Pancreas (tissue), 10 donors: Measurements from ENCODE around the gene MYO10. TPM values are rescaled to one million over a fixed set of nuclear protein-coding genes. Genes with fewer than 3 reads are reported as not detected.

Source experiments
- ATAC-seq, 4 donors: fragments of 200-7000 bp; cut with Tn5 transposase; one replicate each; pipeline versions ENCODE4 v1.8.0 to v1.9.1; 2020; ENCODE audit warnings: mild to moderate bottlenecking in 4 of 4, moderate library complexity in 4 of 4
- DNase-seq, 6 donors: peaks; one replicate each; pipeline ENCODE4 v3.0.0-alpha.2; 2020
- FAIRE-seq: peaks from 2 replicates; lab custom pipeline; 2012; peaks lifted over from hg19 to GRCh38; lab: Jason Lieb, UNC
- H3K27ac ChIP-seq, 4 donors: fragments of 200-600 bp; sonication (generic); 1 replicate in 3 of 4; 2 replicates in 1 of 4; pipeline versions ENCODE4 v1.5.0 to v1.8.0; 2020
- H3K27me3 ChIP-seq, 4 donors: fragments of 200-600 bp; one replicate each; pipeline ENCODE4 v1.8.0; 2021
- H3K36me3 ChIP-seq, 3 donors: fragments of 200-600 bp; sonication (generic) in 1 of 3; one replicate each; pipeline versions ENCODE4 v1.5.0 to v1.8.0; 2020 to 2021
- H3K4me1 ChIP-seq, 3 donors: fragments of 200-600 bp; one replicate each; pipeline ENCODE4 v1.8.0; 2021
- H3K4me3 ChIP-seq, 4 donors: fragments of 200-600 bp; sonication (generic) in 2 of 4; one replicate each; pipeline versions ENCODE4 v1.5.0 to v1.8.0; 2020 to 2021
- H3K9me3 ChIP-seq, 4 donors: fragments of 200-600 bp; one replicate each; pipeline ENCODE4 v1.8.0; 2021
- CTCF ChIP-seq, 4 donors: fragments of 200-600 bp; sonication (generic) in 3 of 4; IDR thresholded peaks; one replicate each; pipeline versions ENCODE4 v1.5.0 to v1.8.0; 2021; ENCODE audit warnings: antibody characterized with exemption in 4 of 4
- WGBS, 2 donors: extraction: QIAGEN DNeasy Blood & Tissue Kit; methylation state at CpG; one replicate each; pipeline ENCODE4 v1.1.7; 2013; 5-methylcytosine and 5-hydroxymethylcytosine counted together
- intact Hi-C, 3 donors: fragments of 100-400 bp; cut with DNase I; formaldehyde crosslinking; loops; one replicate each; pipeline versions ENCODE4 v1.11.1 to v1.14.2; 2022
- polyA plus RNA-seq, 2 donors: library from polyadenylated mRNA; stranded (reverse); fragments of 200-250 nt; gene quantifications; one replicate each; pipeline ENCODE4 v1.2.3, GENCODE V29; 2013
- total RNA-seq, 6 donors: library from RNA; stranded (reverse); fragmentation: NEBNext Ultra II Directional in 4 of 6; extraction: Animal tissue kit (Norgen Biotek cat#: 25700) in 4 of 6; gene quantifications; one replicate each; pipeline versions ENCODE4 v1.2.1 to v1.2.4, GENCODE V29; 2021 to 2023
- donor health status: healthy with polysubstance abuse.
- donor health status: DM: no; HTN: no; CAD: no; lungs with moderate emphysema.
- donor health status: DM: no; HTN: no; CAD: no.
- donor health status: control.
- donor health status: control.
- donor health status: Bipolar disorder and iron deficiency.
- donor health status: DM: yes; HTN: yes; CAD: no.
- donor health status: DM: no; HTN: no; CAD: no.
- donor health status: DM: no; HTN: no; CAD: no.
- donor health status: DM: yes; HTN: yes; CAD: no.

The MYO10 gene
- total and polyA plus RNA-seq, 8 donors = 11.5 to 47.3 (median 34.8) TPM

- FAIRE-seq = no peak
These were observed 296.9 kb downstream of the MYO10 start for GRCh38 chr5:16639206-16639605.

GRCh38 chr5:16628376-16628775, 307.7 kb downstream of the MYO10 start:
- H3K27me3 ChIP-seq = no peaks in the 10 kb centered on the region
- no peaks in the 10 kb centered on the region for H3K9me3 ChIP-seq
- ATAC-seq (no peak), DNase-seq (no peak), FAIRE-seq (no peak)
- no peak for TF ChIP-seq CTCF (IDR thresholded peaks at IDR 0.05)
- WGBS, 2 donors = 91 to 93% methylated on average over 3 of the region's 3 CpGs
- no peak overlapping the region for H3K27ac ChIP-seq
- no peak overlapping the region for H3K4me3 ChIP-seq
- H3K36me3 ChIP-seq = no peaks in the 10 kb centered on the region
- H3K4me1 ChIP-seq = no peaks in the 10 kb centered on the region
- intact Hi-C loops = no loop called here

More at GRCh38 chr5:16639206-16639605, 296.9 kb downstream of the MYO10 start:
- Histone ChIP-seq H3K27me3 (no peaks in the 10 kb centered on the region), H3K9me3 (no peaks in the 10 kb centered on the region), H3K27ac (no peak overlapping the region), H3K4me3 (no peak overlapping the region), H3K4me1 (no peaks in the 10 kb centered on the region), H3K36me3 (no peaks in the 10 kb centered on the region)
- intact Hi-C loops = no loop called here
- WGBS, 2 donors = 91 to 97% methylated on average over 4 of the region's 4 CpGs
- no peak for TF ChIP-seq CTCF (IDR thresholded peaks at IDR 0.05)
- ATAC-seq (no peak), DNase-seq (no peak)

GRCh38 chr5:16626696-16627264, 309.3 kb downstream of the MYO10 start:
- DNase-seq (no peak), FAIRE-seq (no peak), ATAC-seq (no peak)
- Histone ChIP-seq H3K9me3 (no peaks in the 10 kb centered on the region), H3K27ac (no peak overlapping the region), H3K4me3 (no peak overlapping the region), H3K36me3 (no peaks in the 10 kb centered on the region), H3K27me3 (no peaks in the 10 kb centered on the region), H3K4me1 (no peaks in the 10 kb centered on the region)
- intact Hi-C loops = no loop called here
- 69 to 71% methylated on average over 5 of the region's 5 CpGs for WGBS, 2 donors
- no peak for TF ChIP-seq CTCF (IDR thresholded peaks at IDR 0.05)

- FAIRE-seq (no peak), ATAC-seq (peak in 1 of 4 donors; percentile 26)
- no peak for TF ChIP-seq CTCF (IDR thresholded peaks at IDR 0.05)
These were observed 311.0 kb downstream of the MYO10 start for GRCh38 chr5:16625096-16625495.

GRCh38 chr5:16619136-16619535, 317.0 kb downstream of the MYO10 start:
- ATAC-seq = no peak
- TF ChIP-seq CTCF (IDR thresholded peaks at IDR 0.05) = no peak
- no peak for FAIRE-seq
- WGBS, 2 donors = 70 to 75% methylated on average over 2 of the region's 2 CpGs
- no peaks in the 10 kb centered on the region for H3K4me1 ChIP-seq
- H3K9me3 ChIP-seq = no peaks in the 10 kb centered on the region
- no peaks in the 10 kb centered on the region for H3K27me3 ChIP-seq
- H3K4me3 ChIP-seq = no peak overlapping the region
- no peak overlapping the region for H3K27ac ChIP-seq
- DNase-seq = no peak
- H3K36me3 ChIP-seq = no peaks in the 10 kb centered on the region
- intact Hi-C loops = no loop called here

More at GRCh38 chr5:16625096-16625495, 311.0 kb downstream of the MYO10 start:
- Histone ChIP-seq H3K9me3 (no peaks in the 10 kb centered on the region), H3K27me3 (no peaks in the 10 kb centered on the region), H3K27ac (no peak overlapping the region), H3K4me3 (no peak overlapping the region), H3K4me1 (no peaks in the 10 kb centered on the region), H3K36me3 (no peaks in the 10 kb centered on the region)
- intact Hi-C loops = no loop called here
- DNase-seq = no peak
- WGBS, 2 donors = 52 to 61% methylated on average over 3 of the region's 3 CpGs
